ENCODE measurements around the gene STRBP. TPM values are rescaled to one million over a fixed set of nuclear protein-coding genes. Genes with fewer than 3 reads are reported as not detected.
"Not testable (repeated sequence)": the region's sequence is repeated elsewhere in the genome, so short reads cannot be mapped to it uniquely, and the experiment has no call there.

Gene STRBP
- total RNA-seq, 1 donor from 2014 or later, result 31.2 TPM

GRCh38 chr9:123246534-123246933, 21.9 kb downstream of the STRBP start:
- ATAC-seq, result no peak

DNA sequence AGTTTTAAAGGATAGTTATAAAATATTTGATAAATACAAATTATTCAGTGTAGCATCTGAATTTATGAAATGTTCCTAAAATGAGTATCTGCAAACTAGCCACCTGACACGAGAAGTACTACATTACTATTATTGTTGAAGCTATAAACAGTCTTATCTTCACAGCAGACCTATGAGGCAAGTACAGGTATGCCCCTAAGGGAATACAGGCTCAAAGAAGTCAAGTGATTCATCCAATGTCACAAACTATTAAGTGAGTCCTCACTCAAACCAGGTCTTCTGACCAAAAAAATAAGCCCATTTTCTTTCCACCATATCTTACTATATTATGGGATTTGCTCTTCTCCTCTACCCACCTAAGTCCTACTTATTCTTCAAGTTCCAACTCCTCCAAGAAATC, 28.7 kb downstream of the STRBP start:
- ATAC-seq, result peak; percentile 36

GRCh38 chr9:123238365-123238764, 30.0 kb downstream of the STRBP start:
- peak; percentile 52 for ATAC-seq

- ATAC-seq, result no peak
Measured at GRCh38 chr9:123237220-123237619, 31.2 kb downstream of the STRBP start.

DNA sequence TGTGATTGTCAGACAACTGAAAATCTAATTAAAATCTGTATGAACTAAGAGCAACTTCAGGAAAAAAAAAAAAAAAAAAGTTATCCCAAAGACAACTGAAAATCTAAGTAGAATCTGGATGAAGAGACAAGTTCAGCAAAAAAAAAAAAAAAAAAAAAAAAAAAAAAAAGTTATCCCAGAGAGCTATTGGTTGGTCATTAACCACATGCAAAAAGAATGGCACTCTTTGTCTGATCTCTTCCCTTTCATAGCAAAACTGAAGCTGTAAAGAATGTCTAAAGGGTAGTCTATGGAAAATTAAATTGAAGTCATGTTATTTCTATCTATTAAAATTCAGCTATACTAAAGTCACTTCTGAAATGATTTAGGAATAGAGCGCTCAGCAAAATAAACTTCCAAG, 32.9 kb downstream of the STRBP start:
- ATAC-seq, result no peak

- no peak for ATAC-seq
Measured at GRCh38 chr9:123234853-123235252, 33.5 kb downstream of the STRBP start.

DNA sequence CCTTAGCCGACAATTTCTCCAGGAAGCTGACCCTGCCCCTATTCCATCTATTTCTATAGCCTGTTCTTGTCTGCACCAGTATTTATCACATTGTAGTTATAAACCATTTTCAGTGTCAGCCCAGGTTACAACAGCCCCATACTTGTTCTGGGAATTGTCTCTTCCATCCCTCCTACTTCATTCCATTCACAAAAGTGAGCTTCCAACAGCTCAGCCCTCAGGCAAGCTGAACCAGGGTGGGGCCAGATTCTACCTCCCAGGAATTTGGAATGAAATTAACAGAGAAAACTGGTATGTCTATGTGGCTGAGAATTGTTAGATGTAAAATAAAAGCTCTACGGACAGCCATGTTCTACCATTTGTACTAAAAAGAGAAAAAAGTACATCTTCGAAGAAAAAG, 36.1 kb downstream of the STRBP start:
- peak; percentile 50 for ATAC-seq

DNA sequence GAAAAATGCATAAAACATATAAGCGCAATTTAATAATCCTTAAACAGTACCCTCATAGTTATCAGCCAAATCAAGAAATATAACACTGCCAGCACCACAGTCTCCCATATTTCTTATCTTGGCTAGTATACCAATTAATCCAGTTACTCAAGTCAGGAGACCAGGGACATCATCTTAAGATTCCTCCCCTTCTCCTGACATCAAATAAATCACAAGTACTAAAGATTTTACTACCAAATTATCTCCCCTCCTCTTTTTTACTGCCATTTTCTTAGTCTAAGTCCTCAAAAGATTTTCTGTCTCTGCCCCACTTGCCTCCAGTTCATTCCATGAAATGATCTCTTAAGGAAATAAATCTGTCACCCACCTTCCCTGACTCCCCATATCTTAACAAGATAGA, 37.0 kb downstream of the STRBP start:
- ATAC-seq, result no peak

DNA sequence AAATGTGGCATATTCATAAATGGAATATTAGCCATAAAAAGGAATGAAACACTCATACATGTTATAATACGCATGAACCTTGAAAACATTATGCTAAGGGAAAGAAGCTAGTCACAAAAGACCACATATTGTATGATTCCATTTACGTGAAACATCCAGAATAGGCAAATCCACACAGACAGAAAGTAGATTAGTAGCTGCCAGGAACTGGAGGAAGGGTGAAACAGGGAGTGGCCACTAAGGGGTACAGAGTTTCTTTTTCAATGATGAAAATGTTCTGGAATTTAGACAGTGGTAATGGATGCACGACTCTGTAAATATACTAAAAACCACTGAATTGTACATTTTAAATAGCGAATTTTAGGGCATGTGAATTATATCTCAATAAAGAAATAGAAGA, 39.4 kb downstream of the STRBP start:
- no peak for ATAC-seq

DNA sequence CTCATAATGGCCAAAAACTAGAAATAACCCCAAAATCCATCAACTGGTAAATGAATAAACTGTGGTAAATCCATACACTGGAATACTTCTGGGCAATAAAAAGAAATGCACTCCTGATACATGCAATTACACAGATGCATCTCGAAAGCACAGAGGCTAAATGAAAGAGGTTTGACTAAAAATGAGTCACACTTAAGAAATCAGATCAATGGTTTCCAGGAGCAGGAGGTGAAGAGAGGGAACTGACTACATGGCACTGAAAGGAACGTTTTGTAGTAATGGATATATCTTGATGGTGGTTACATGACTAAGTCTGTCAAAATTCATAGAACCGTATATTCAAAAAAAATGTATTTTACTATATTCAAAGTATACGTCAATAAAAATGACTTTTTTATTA, 42.4 kb downstream of the STRBP start:
- no peak for ATAC-seq

DNA sequence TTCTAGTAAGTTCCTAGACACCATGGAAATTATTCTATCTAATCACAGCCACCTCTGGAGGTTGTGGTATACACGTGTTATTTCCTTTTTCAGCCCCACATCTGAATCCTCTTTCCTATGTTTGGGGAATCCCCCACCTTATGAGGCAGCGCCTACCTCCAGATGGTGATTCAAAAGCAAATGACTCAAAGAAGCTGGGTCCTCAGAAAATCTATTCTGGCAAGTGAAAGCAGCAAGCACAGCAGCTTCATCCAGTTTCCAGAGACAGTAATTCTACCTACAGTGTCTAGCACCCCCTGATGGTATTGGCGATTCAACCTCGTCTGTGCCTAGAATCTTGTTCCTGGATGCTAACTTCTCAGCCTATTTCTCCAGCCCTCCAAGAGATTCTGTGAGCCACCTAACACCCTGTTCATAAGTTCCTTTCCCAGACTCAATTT, 43.0 kb downstream of the STRBP start:
- peak; percentile 89 for ATAC-seq

DNA sequence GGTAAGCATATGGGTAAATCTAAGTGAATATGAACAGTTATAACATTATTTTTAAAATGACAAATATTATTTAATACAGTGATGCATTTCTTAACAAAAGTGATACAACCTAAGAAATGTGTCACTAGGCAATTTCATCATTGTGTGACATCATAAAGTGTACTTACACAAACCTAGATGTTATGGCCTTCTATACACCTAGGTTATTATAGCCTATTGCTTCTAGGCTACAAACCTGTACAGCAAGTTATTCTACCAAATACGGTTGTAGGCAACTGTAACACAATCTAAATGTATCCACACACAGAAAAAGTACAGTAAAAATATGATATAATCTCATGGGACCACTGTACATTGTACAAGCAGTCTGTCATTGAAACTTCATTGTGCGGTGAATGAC, 48.3 kb downstream of the STRBP start:
- peak; percentile 63 for ATAC-seq

DNA sequence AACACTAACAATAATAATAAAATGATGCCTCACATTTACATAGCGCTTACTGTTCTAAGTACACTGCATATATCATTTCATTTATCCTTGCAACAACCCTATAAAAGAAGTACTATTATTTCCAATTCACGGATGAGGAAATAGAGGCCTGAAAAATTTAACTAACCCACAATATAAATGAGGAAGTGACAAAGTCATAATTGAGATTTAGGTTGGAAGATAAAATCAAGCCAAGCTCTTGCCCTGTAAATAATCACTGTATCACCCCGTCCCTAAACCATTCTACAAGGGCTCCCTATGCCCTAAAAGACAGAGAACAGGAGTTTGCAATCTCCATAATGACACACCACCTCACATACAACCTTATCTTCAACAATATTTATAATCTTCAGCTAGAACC, 49.6 kb downstream of the STRBP start:
- no peak for ATAC-seq

DNA sequence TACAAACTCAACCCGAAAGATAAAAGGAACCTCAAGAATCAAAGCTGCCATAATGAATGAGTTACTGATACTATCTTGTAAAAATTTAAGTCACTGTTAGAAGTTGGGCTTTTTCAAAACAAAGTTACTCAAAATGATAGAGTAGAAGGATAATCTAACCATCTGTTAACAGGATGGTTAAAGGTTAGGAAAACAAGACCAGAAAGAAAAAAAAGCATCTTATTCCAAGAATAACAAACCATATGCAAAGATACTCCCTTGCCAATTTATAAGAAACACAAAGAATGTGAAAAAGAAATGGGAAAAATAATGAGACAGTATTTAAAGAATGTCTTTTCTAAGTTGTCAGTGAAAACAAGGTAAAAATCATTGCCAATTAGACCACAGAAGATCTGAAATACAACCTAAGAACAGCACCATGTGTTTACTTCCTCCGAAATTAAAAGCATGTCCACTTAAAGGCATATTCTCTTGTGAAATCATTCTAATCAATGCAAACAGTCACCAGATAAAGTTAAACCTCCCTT, 51.2 kb downstream of the STRBP start:
- no peak for ATAC-seq

- ATAC-seq, result no peak
Measured at GRCh38 chr9:123216251-123216797, 52.1 kb downstream of the STRBP start.

DNA sequence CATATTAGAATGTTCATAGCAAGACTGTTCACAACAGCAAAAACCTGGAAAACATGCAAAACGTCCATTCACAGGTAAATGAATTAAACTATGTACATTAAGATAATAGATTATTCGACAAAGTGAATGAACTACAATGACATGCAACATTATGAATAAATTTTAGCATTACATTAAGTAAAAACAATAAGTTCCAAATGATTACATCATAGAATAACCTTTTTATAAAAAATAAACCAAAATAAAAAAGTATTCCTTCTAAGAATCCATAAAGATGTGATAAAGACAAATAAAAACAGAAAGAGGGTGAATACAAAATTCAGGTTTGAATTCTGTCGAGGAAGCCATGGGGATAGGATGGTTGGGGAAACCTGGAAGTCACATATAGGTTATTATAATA, 57.3 kb downstream of the STRBP start:
- ATAC-seq, result no peak

GRCh38 chr9:123208626-123209174, 59.7 kb downstream of the STRBP start:
- ATAC-seq, result no peak

- no peak for ATAC-seq
Measured at GRCh38 chr9:123206065-123206464, 62.3 kb downstream of the STRBP start.

- ATAC-seq, result no peak
Measured at GRCh38 chr9:123201083-123201482, 67.3 kb downstream of the STRBP start.

DNA sequence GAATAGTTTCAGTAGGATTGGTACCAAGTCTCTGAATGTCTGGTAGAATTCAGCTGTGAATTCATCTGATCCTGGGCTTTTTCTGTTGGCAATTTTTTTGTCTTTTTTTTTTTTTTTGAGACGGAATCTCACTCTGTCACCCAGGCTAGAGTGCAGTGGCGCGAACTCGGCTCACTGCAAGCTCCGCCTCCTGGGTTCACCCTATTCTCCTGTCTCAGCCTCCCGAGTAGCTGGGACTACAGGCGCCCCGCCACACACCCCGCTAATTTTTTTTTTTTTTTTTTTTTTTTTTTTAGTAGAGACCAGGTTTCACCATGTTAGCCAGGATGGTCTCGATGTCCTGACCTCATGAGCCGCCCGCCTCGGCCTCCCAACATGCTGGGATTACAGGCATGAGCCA, 67.9 kb downstream of the STRBP start:
- ATAC-seq, result not testable (repeated sequence)

GRCh38 chr9:123196124-123196523, 72.3 kb downstream of the STRBP start:
- ATAC-seq, result no peak

DNA sequence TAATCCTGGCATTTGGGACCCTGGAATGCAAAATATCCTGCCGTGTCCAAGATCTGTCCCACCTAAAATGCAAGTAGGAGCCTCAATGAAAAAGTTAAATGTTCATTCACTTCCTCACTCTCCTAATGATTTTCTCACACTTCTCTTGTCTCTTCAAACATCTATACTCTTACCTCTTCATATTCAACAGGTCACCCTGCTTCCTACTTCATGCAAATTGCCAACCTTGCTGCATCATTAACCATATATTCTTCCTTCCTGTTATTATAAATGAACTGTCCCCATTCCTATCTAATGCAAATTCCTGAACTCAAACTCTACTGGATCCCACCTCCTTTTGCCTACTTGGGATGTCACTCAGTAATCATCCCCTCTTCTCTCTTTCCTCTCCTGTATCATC, 74.4 kb downstream of the STRBP start:
- ATAC-seq, result no peak

DNA sequence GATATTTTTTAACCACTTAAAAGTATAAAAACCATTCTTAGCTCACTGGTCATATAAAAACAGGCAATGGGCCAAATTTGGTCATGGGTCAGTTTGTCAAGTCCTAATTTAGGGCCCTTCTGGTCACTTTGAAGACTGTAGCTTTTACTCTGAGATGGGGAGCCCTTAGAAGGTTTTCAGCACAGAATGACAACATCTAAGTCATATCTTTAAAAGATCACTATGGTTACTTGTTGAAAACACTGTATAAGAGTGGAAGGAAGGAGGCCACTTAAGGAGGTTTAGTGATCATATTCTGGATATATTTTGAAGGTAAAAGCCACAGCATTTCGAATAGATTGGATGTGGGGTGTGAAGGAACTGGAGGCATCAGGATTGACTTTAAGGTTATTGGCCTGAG, 76.7 kb downstream of the STRBP start:
- no peak for ATAC-seq

DNA sequence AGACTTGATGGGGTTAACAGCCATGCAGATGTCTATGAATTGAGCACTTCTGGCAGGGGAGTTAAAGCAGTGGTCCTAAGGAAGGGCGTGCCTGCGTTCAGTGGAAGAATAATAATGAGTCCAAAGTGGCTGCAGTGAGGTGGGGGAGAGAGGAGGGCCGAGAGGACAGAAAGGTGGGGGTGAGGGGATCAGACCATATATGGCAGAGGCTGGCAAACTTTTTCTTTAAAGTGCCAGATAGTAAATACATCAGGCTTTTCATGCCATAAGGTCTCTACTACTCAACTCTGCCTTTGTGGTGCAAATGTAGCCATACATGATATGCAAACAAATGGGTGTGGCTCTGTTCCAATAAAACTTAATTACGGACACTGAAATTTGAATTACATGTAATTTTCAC, 77.1 kb downstream of the STRBP start:
- no peak for ATAC-seq

DNA sequence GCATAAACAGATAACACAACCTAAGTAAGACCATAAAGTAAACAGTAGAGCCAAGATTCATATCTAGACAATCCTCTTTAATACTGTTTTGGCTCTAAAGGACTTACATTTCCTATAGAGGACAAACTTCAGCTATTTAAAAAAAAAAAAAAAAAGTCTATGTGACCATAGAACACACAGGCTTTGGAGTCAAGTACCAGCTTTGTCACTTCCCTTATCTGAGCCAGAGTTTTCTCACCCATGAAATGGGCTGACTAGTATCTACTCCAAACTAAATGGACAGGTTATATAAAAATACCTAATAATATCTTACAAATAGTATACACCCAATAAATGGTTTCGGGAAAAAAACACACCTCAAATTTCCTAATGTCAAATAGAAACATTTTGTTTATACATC, 81.3 kb downstream of the STRBP start:
- ATAC-seq, result no peak
